H1 (cell line): ENCODE results near the gene RIPOR3. TPM values are rescaled to one million over a fixed set of nuclear protein-coding genes. Genes with fewer than 3 reads are reported as not detected.

Experiments used
- CTCF ChIA-PET: fragments of 300-600 bp; sonication (Branson Sonifier 250); formaldehyde crosslinking; loops from one replicate; lab custom pipeline; 2021; ENCODE audit not compliant: partially characterized antibody; lab: Charles Lee
- POLR2A ChIA-PET: fragments of 300-600 bp; sonication (Branson Sonifier 250); formaldehyde crosslinking; loops from one replicate; lab custom pipeline; 2021; ENCODE audit warnings: inconsistent platforms; ENCODE audit not compliant: partially characterized antibody; lab: Charles Lee
- DNase-seq, 2 experiments: peaks; one replicate each; pipeline versions ENCODE4 v3.0.0 to v3.0.0-alpha.2; 2010 to 2022; ENCODE audit warnings: low spot score in 2 of 2, low read depth in 1 of 2, mixed read lengths in 1 of 2
- FAIRE-seq: peaks from 2 replicates; lab custom pipeline; 2011; peaks lifted over from hg19 to GRCh38; lab: Jason Lieb, UNC
- H2AFZ ChIP-seq: 2 replicates; pipeline ENCODE4 v1.8.1; 2012; ENCODE audit warnings: low read length, inconsistent platforms
- H2AK5ac ChIP-seq: 2 replicates; pipeline ENCODE4 v1.6.1; 2013; ENCODE audit warnings: low read depth, low read length
- H2BK120ac ChIP-seq: replicated peaks from 2 replicates; pipeline ENCODE3; 2013; ENCODE audit warnings: low read depth, low read length, inconsistent platforms
- H2BK12ac ChIP-seq: 2 replicates; pipeline ENCODE4 v1.6.1; 2013; ENCODE audit warnings: low read depth, low read length
- H2BK15ac ChIP-seq: 2 replicates; pipeline ENCODE4 v1.6.1; 2013; ENCODE audit warnings: low read length
- H2BK20ac ChIP-seq: 2 replicates; pipeline ENCODE4 v1.6.1; 2013; ENCODE audit warnings: low read length
- H2BK5ac ChIP-seq: 2 replicates; pipeline ENCODE4 v1.6.1; 2013; ENCODE audit warnings: low read depth, low read length
- H3K14ac ChIP-seq: 2 replicates; pipeline ENCODE4 v1.6.1; 2013; ENCODE audit warnings: inconsistent platforms; ENCODE audit not compliant: insufficient read length
- H3K18ac ChIP-seq: 2 replicates; pipeline ENCODE4 v1.6.1; 2013; ENCODE audit warnings: low read length; ENCODE audit errors: extremely low read depth
- H3K23ac ChIP-seq: 2 replicates; pipeline ENCODE4 v1.6.1; 2013; ENCODE audit warnings: inconsistent platforms; ENCODE audit not compliant: insufficient read length
- H3K23me2 ChIP-seq: 2 replicates; pipeline ENCODE4 v1.6.1; 2013; ENCODE audit warnings: low read depth, low read length
- H3K27ac ChIP-seq: 2 replicates; pipeline ENCODE4 v1.6.1; 2011; ENCODE audit warnings: low read depth, low read length, inconsistent platforms
- H3K27me3 ChIP-seq, 4 experiments: replicated peaks in 1 of 4; 1 replicate in 1 of 4; 2 replicates in 3 of 4; pipeline versions ENCODE4 v1.6.1 to v1.8.1; 2011 to 2013; ENCODE audit warnings: low read length in 3 of 4, mild to moderate bottlenecking in 3 of 4, inconsistent platforms in 2 of 4, mixed read lengths in 2 of 4, moderate library complexity in 1 of 4; ENCODE audit not compliant: control insufficient read depth in 3 of 4, insufficient read depth in 3 of 4; ENCODE audit errors: extremely low read depth in 1 of 4
- H3K36me3 ChIP-seq, 4 experiments: 2 replicates each; pipeline versions ENCODE4 v1.6.1 to v1.8.1; 2011 to 2013; ENCODE audit warnings: mild to moderate bottlenecking in 4 of 4, low read length in 3 of 4, moderate library complexity in 2 of 4, control low read depth in 1 of 4, inconsistent platforms in 1 of 4; ENCODE audit not compliant: insufficient read depth in 4 of 4, control insufficient read depth in 2 of 4
- H3K4ac ChIP-seq: replicated peaks from 2 replicates; pipeline ENCODE3; 2013; ENCODE audit warnings: low read length, low read depth, mixed read lengths, inconsistent platforms; ENCODE audit not compliant: insufficient read length
- H3K4me1 ChIP-seq, 4 experiments: replicated peaks in 1 of 4; 1 replicate in 1 of 4; 2 replicates in 3 of 4; pipeline versions ENCODE4 v1.6.1 to v1.8.1; 2011 to 2013; ENCODE audit warnings: low read length in 3 of 4, inconsistent platforms in 2 of 4, mixed read lengths in 1 of 4; ENCODE audit not compliant: insufficient read depth in 4 of 4, control insufficient read depth in 3 of 4
- H3K4me2 ChIP-seq, 2 experiments: 2 replicates each; pipeline versions ENCODE4 v1.6.1 to v1.8.1; 2011 to 2013; ENCODE audit warnings: low read depth in 2 of 2, low read length in 2 of 2, control low read depth in 1 of 2, inconsistent platforms in 1 of 2, mild to moderate bottlenecking in 1 of 2; ENCODE audit not compliant: insufficient read depth in 1 of 2
- H3K4me3 ChIP-seq, 4 experiments: fragments of 200-600, 300-600 bp in 1 of 4; sonication (generic), shearing (Covaris generic), sonication (Bioruptor Twin) in 1 of 4; 2 replicates each; pipeline versions ENCODE4 v1.5.1 to v1.8.1; 2011 to 2016; ENCODE audit warnings: low read length in 4 of 4, low read depth in 3 of 4, control low read depth in 2 of 4, inconsistent platforms in 2 of 4, mild to moderate bottlenecking in 2 of 4, mixed read lengths in 1 of 4, moderate library complexity in 1 of 4; ENCODE audit not compliant: insufficient read depth in 2 of 4; ENCODE audit errors: extremely low read depth in 1 of 4
- H3K56ac ChIP-seq: replicated peaks from 2 replicates; pipeline ENCODE3; 2013; ENCODE audit warnings: low read depth, mild to moderate bottlenecking, mixed read lengths, low read length, inconsistent platforms; ENCODE audit not compliant: insufficient read length
- H3K79me1 ChIP-seq: 2 replicates; pipeline ENCODE4 v1.6.1; 2013; ENCODE audit warnings: low read depth, low read length, control low read depth
- H3K79me2 ChIP-seq, 2 experiments: 2 replicates each; pipeline versions ENCODE4 v1.6.1 to v1.8.1; 2012 to 2013; ENCODE audit warnings: low read length in 2 of 2, mild to moderate bottlenecking in 2 of 2, inconsistent platforms in 1 of 2; ENCODE audit not compliant: insufficient read depth in 2 of 2, control insufficient read depth in 1 of 2
- H3K9ac ChIP-seq, 4 experiments: replicated peaks in 1 of 4; 1 replicate in 1 of 4; 2 replicates in 3 of 4; pipeline versions ENCODE4 v1.6.1 to v1.8.1; 2011 to 2013; ENCODE audit warnings: low read depth in 3 of 4, low read length in 3 of 4, control low read depth in 2 of 4, mild to moderate bottlenecking in 2 of 4, moderate library complexity in 2 of 4, inconsistent platforms in 1 of 4; ENCODE audit errors: extremely low read depth in 1 of 4
- H3K9me3 ChIP-seq, 2 experiments: 2 replicates each; pipeline versions ENCODE4 v1.6.1 to v1.8.1; 2012 to 2013; ENCODE audit warnings: mild to moderate bottlenecking in 2 of 2, moderate library complexity in 2 of 2, control low read depth in 1 of 2, inconsistent platforms in 1 of 2, low read depth in 1 of 2, low read length in 1 of 2, mixed read lengths in 1 of 2; ENCODE audit not compliant: insufficient read depth in 2 of 2
- H4K20me1 ChIP-seq, 2 experiments: replicated peaks in 1 of 2; 2 replicates each; pipeline versions ENCODE3 to v1.8.1; 2011 to 2013; ENCODE audit warnings: inconsistent platforms in 2 of 2, low read length in 2 of 2, mild to moderate bottlenecking in 1 of 2; ENCODE audit not compliant: insufficient read depth in 2 of 2, control insufficient read depth in 1 of 2
- H4K5ac ChIP-seq: 2 replicates; pipeline ENCODE4 v1.6.1; 2013; ENCODE audit warnings: low read length, low read depth, mixed read lengths, inconsistent platforms; ENCODE audit not compliant: insufficient read length
- H4K8ac ChIP-seq: 2 replicates; pipeline ENCODE4 v1.8.0; 2013; ENCODE audit warnings: mild to moderate bottlenecking, moderate library complexity, low read length, inconsistent platforms; ENCODE audit not compliant: insufficient read depth; ENCODE audit errors: extremely low read depth
- H4K91ac ChIP-seq: replicated peaks from 2 replicates; pipeline ENCODE3; 2013; ENCODE audit warnings: low read length, mixed read lengths, inconsistent platforms; ENCODE audit not compliant: insufficient read length
- ATF3 ChIP-seq: IDR thresholded peaks from 2 replicates; pipeline ENCODE4 v1.6.1; 2011; ENCODE audit warnings: low read depth, mild to moderate bottlenecking, low read length; ENCODE audit not compliant: insufficient read depth
- KDM5A ChIP-seq: fragments of 200-600 bp; IDR thresholded peaks from 2 replicates; pipeline ENCODE4 v1.7.1; 2012; ENCODE audit warnings: mild to moderate bottlenecking, low read length, inconsistent platforms, mixed read lengths
- MAFK ChIP-seq: IDR thresholded peaks from 2 replicates; pipeline ENCODE4 v1.6.1; 2012; ENCODE audit warnings: low read depth, mild to moderate bottlenecking, improper control_type of control experiment, low read length
- POU5F1 ChIP-seq: IDR thresholded peaks from 2 replicates; pipeline ENCODE4 v1.6.1; 2011; ENCODE audit warnings: low read depth, mild to moderate bottlenecking, low read length, moderate library complexity
- RFX5 ChIP-seq: IDR thresholded peaks from 2 replicates; pipeline ENCODE4 v1.6.1; 2011; ENCODE audit warnings: low read depth, low read length, improper control_type of control experiment, borderline replicate concordance
- RXRA ChIP-seq: IDR thresholded peaks from 2 replicates; pipeline ENCODE4 v1.6.1; 2011; ENCODE audit warnings: low read depth, mild to moderate bottlenecking, low read length, moderate library complexity; ENCODE audit not compliant: insufficient read depth
- SP1 ChIP-seq: IDR thresholded peaks from 2 replicates; pipeline ENCODE4 v1.6.1; 2011; ENCODE audit warnings: low read depth, low read length
- SRF ChIP-seq: IDR thresholded peaks from 2 replicates; pipeline ENCODE4 v1.6.1; 2011; ENCODE audit warnings: mild to moderate bottlenecking, low read depth, low read length, moderate library complexity
- TAF1 ChIP-seq: IDR thresholded peaks from 2 replicates; pipeline ENCODE4 v1.6.1; 2011; ENCODE audit warnings: mild to moderate bottlenecking, low read depth, low read length
- USF2 ChIP-seq: IDR thresholded peaks from 2 replicates; pipeline ENCODE4 v1.6.1; 2011; ENCODE audit warnings: low read length, improper control_type of control experiment
- WGBS, 2 experiments: shearing (Covaris generic) in 1 of 2; methylation state at CpG; one replicate each; pipeline versions ENCODE4 v1.1.6 to v1.1.7; 2013 to 2015; ENCODE audit warnings: low lambda C conversion rate in 2 of 2, mixed read lengths in 2 of 2, inconsistent platforms in 1 of 2, low coverage in 1 of 2, missing lambda C conversion rate in 1 of 2; ENCODE audit not compliant: insufficient replicate concordance in 2 of 2, insufficient coverage in 1 of 2, insufficient read length in 1 of 2; ENCODE audit errors: extremely low coverage in 1 of 2, missing lambda C conversion rate in 1 of 2; 5-methylcytosine and 5-hydroxymethylcytosine counted together
- polyA plus RNA-seq, 7 experiments: library from polyadenylated mRNA; depleted of rRNA in 3 of 7; stranded (reverse) in 5 of 7; unstranded in 2 of 7; fragments of >200 nt in 5 of 7; fragments of 200-250 nt in 2 of 7; gene quantifications; 1 replicate in 5 of 7; 2 replicates in 1 of 7; 4 replicates in 1 of 7; pipeline versions ENCODE4 v1.2.1 to v1.2.3, GENCODE V29; 2011 to 2013; ENCODE audit warnings: missing spikeins in 2 of 7, mixed read lengths in 2 of 7
- total RNA-seq: library from RNA; stranded (reverse); fragmentation: NEBNext Ultra II Directional; extraction: Animal tissue kit (Norgen Biotek cat#: 25700); gene quantifications from 2 replicates; pipeline ENCODE4 v1.2.1, GENCODE V29; 2021

RIPOR3 gene
- total and polyA plus RNA-seq, 2 of the 8 experiments (the other 6 are each of a cell fraction or from before 2014, with no cell fraction given): 3.6 to 4.5 TPM

- WGBS, 2 experiments: 94% methylated on average over 8 of the region's 8 CpGs; no CpG with 5 or more reads in 1 of the 2 experiments
- no peak overlapping the region for H2AFZ ChIP-seq
- H3K27ac ChIP-seq: no peak overlapping the region
- no peak overlapping the region for H3K14ac ChIP-seq
- 0 out of 2 replicates have a peak overlapping the region, but pooled peaks have one; percentile 27 for H2BK12ac ChIP-seq
- no peaks in the 10 kb centered on the region for H3K36me3 ChIP-seq
- no peak for DNase-seq
- ChIA-PET POLR2A (interaction anchor here (0.9 to 1.3 kb wide), 3 partner anchors 18 to 74 kb away, joined by 3 to 4 read pairs (median 3); no protein-coding TSS in a partner anchor), CTCF (interaction anchor here (0.7 to 2.5 kb wide), 7 partner anchors 10 to 116 kb away, joined by 3 to 9 read pairs (median 3); no protein-coding TSS in a partner anchor)
- peak overlapping the region; percentile 65; the same call in 1 of the 2 replicates for H2BK15ac ChIP-seq
- H3K23ac ChIP-seq: no peak overlapping the region
- H2BK5ac ChIP-seq: 0 out of 2 replicates have a peak overlapping the region, but pooled peaks have one; percentile 52
- H4K8ac ChIP-seq: no peak overlapping the region
- H2BK20ac ChIP-seq: 0 out of 2 replicates have a peak overlapping the region, but pooled peaks have one; percentile 66
- H3K79me2 ChIP-seq: no peaks in the 10 kb centered on the region
- peak overlapping the region; percentile 59 for H4K91ac ChIP-seq
- peaks cover 0 to 3% (median 0%) of the 10 kb centered on the region in 4 experiments; a peak in 1 of 7 replicates for H3K4me1 ChIP-seq
- no peak overlapping the region for H3K4me3 ChIP-seq
- H2BK120ac ChIP-seq: no peak overlapping the region
- H3K79me1 ChIP-seq: 0 out of 2 replicates have a peak, but pooled peaks cover 3% of the 10 kb centered on the region
- H3K9me3 ChIP-seq: no peaks in the 10 kb centered on the region
- H2AK5ac ChIP-seq: peak overlapping the region; percentile 29; the same call in 1 of the 2 replicates
- no peak overlapping the region for H3K4ac ChIP-seq
- no peak overlapping the region for H4K5ac ChIP-seq
- H3K27me3 ChIP-seq: no peaks in the 10 kb centered on the region
- H3K4me2 ChIP-seq: no peak overlapping the region
- FAIRE-seq: no peak
- peaks cover 6% of the 10 kb centered on the region; the same call in 1 of the 2 replicates for H3K23me2 ChIP-seq
- H3K18ac ChIP-seq: no peak overlapping the region
- no peak overlapping the region for H3K9ac ChIP-seq
- H3K56ac ChIP-seq: no peak overlapping the region
- peaks cover 0 to 7% of the 10 kb centered on the region in 2 experiments for H4K20me1 ChIP-seq
- TF ChIP-seq ATF3: no peak
- no peak for TF ChIP-seq RXRA
- TF ChIP-seq USF2: no peak
- TF ChIP-seq TAF1: no peak
- TF ChIP-seq POU5F1: no peak
- no peak for TF ChIP-seq MAFK
- TF ChIP-seq KDM5A: no peak
- TF ChIP-seq RFX5: no peak
- TF ChIP-seq SP1: no peak
- no peak for TF ChIP-seq SRF
Measured at GRCh38 chr20:50672400-50673145, 18.8 kb downstream of the RIPOR3 start.
